VCaP (cell line): ENCODE measurements around the gene NAGPA.

ENCODE experiments used
- H3K27ac ChIP-seq: fragments of 450-650 bp; 2 replicates; pipeline ENCODE4 v1.5.1; 2017
- CTCF ChIP-seq: fragments of 450-650 bp; conservative IDR thresholded peaks from 2 replicates; pipeline ENCODE4 v1.5.1; 2017; ENCODE audit warnings: mild to moderate bottlenecking, moderate library complexity

Gene NAGPA

GRCh38 chr16:4976611-4977145 lies 57.1 kb downstream of the NAGPA start:
- TF ChIP-seq CTCF = no peak
- no peak overlapping the region for H3K27ac ChIP-seq

DNA sequence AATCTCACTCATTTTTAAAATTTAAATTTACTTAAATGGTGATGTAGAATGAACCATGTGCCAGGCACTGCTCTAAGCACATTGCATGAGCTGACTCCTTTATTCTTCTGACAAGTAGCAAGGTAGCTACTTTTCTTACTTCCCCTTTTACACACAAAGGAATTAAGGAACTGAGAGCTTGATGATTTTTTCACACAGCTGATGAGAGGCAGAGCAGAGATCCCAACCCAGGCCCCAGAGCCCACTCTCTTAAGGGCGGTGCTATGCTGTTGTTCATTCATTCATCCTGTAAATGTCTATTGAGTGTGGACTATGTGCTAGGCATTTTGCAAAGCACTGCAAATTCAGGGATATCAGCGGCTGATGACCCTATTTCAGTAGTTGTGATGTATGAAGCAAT lies 57.7 kb downstream of the NAGPA start:
- H3K27ac ChIP-seq = no peak overlapping the region
- TF ChIP-seq CTCF = no peak
